Endodermal cell (in vitro differentiated cells): Measurements from ENCODE around the gene ULBP2. TPM values are rescaled to one million over a fixed set of nuclear protein-coding genes. Genes with fewer than 3 reads are reported as not detected.
"Not testable (repeated sequence)": the region's sequence is repeated elsewhere in the genome, so short reads cannot be mapped to it uniquely, and the experiment has no call there.

Experiments used
- DNase-seq: peaks from one replicate; pipeline ENCODE4 v3.0.0-alpha.2; 2017
- H3K27ac ChIP-seq: 2 replicates; pipeline ENCODE4 v1.5.1; 2013; ENCODE audit warnings: mild to moderate bottlenecking, low read depth, low read length, moderate library complexity
- H3K27me3 ChIP-seq: 2 replicates; pipeline ENCODE4 v1.6.1; 2013; ENCODE audit warnings: mild to moderate bottlenecking, low read length, moderate library complexity; ENCODE audit not compliant: insufficient read depth, control insufficient read depth, poor library complexity, severe bottlenecking
- H3K36me3 ChIP-seq: 2 replicates; pipeline ENCODE4 v1.7.0; 2013; ENCODE audit warnings: mild to moderate bottlenecking, low read length, moderate library complexity; ENCODE audit not compliant: control insufficient read depth, insufficient read depth
- H3K4me1 ChIP-seq: one replicate; pipeline ENCODE4 v1.7.0; 2013; ENCODE audit warnings: low read length; ENCODE audit not compliant: control insufficient read depth, insufficient read depth
- H3K4me3 ChIP-seq: 2 replicates; pipeline ENCODE4 v1.5.1; 2013; ENCODE audit warnings: mild to moderate bottlenecking, low read length, moderate library complexity
- H3K9ac ChIP-seq: 2 replicates; pipeline ENCODE4 v1.6.1; 2013; ENCODE audit warnings: mild to moderate bottlenecking, low read length, moderate library complexity; ENCODE audit not compliant: poor library complexity, severe bottlenecking; ENCODE audit errors: extremely low read depth
- H3K9me3 ChIP-seq: 2 replicates; pipeline ENCODE4 v1.6.1; 2013; ENCODE audit warnings: mild to moderate bottlenecking, low read length, moderate library complexity; ENCODE audit not compliant: control insufficient read depth
- H3K27ac Mint-ChIP-seq: 2 replicates; pipeline ENCODE4 v1.8.0; 2020; ENCODE audit warnings: mixed read lengths
- H3K27me3 Mint-ChIP-seq: 2 replicates; pipeline ENCODE4 v1.8.0; 2021; ENCODE audit warnings: mild to moderate bottlenecking, mixed read lengths; ENCODE audit not compliant: insufficient read depth
- H3K36me3 Mint-ChIP-seq: 2 replicates; pipeline ENCODE4 v1.8.0; 2020; ENCODE audit warnings: low read depth, mixed read lengths
- H3K4me1 Mint-ChIP-seq: 2 replicates; pipeline ENCODE4 v1.8.0; 2020; ENCODE audit warnings: mixed read lengths
- H3K4me3 Mint-ChIP-seq: 2 replicates; pipeline ENCODE4 v1.8.0; 2020; ENCODE audit warnings: mild to moderate bottlenecking, moderate library complexity, mixed read lengths
- H3K9me3 Mint-ChIP-seq: 2 replicates; pipeline ENCODE4 v1.8.0; 2020; ENCODE audit warnings: mild to moderate bottlenecking, mixed read lengths
- WGBS, 2 experiments: methylation state at CpG; one replicate each; pipeline versions ENCODE4 v1.1.5 to v1.1.7; 2013; ENCODE audit warnings: missing lambda C conversion rate in 2 of 2, mixed read lengths in 1 of 2; ENCODE audit not compliant: insufficient coverage in 1 of 2, insufficient read length in 1 of 2; 5-methylcytosine and 5-hydroxymethylcytosine counted together
- total RNA-seq, 2 donors: library from RNA; stranded (reverse); fragmentation: NEBNext Ultra II Directional in 1 of 2; extraction: Animal tissue kit (Norgen Biotek cat#: 25700) in 1 of 2; gene quantifications; 2 replicates in 1 of 2; 3 replicates in 1 of 2; pipeline ENCODE4 v1.2.1, GENCODE V29; 2021
- TF ChIP-seq, protein P1 (sequence below): fragments of 200-600 bp; sonication (generic); conservative IDR thresholded peaks from 2 replicates; pipeline ENCODE4 v1.5.0; 2021; ENCODE audit warnings: antibody characterized with exemption, mild to moderate bottlenecking

ULBP2 gene
- total RNA-seq, 2 donors from 2014 or later: 0.20 TPM; not detected in 1

- Histone ChIP-seq H3K4me3 (no peak overlapping the region), H3K27ac (no peak overlapping the region), H3K9ac (no peak overlapping the region), H3K27me3 (peaks cover 87% of the 10 kb centered on the region), H3K36me3 (no peaks in the 10 kb centered on the region), H3K9me3 (no peaks in the 10 kb centered on the region), H3K4me1 (no peaks in the 10 kb centered on the region)
- Mint-ChIP-seq H3K4me1 (peaks cover 3% of the 10 kb centered on the region), H3K9me3 (no peaks in the 10 kb centered on the region), H3K27ac (no peak overlapping the region), H3K36me3 (no peaks in the 10 kb centered on the region), H3K27me3 (peaks cover 94% of the 10 kb centered on the region), H3K4me3 (no peak overlapping the region)
- peak; percentile 38 for DNase-seq
- TF ChIP-seq, protein P1, sequence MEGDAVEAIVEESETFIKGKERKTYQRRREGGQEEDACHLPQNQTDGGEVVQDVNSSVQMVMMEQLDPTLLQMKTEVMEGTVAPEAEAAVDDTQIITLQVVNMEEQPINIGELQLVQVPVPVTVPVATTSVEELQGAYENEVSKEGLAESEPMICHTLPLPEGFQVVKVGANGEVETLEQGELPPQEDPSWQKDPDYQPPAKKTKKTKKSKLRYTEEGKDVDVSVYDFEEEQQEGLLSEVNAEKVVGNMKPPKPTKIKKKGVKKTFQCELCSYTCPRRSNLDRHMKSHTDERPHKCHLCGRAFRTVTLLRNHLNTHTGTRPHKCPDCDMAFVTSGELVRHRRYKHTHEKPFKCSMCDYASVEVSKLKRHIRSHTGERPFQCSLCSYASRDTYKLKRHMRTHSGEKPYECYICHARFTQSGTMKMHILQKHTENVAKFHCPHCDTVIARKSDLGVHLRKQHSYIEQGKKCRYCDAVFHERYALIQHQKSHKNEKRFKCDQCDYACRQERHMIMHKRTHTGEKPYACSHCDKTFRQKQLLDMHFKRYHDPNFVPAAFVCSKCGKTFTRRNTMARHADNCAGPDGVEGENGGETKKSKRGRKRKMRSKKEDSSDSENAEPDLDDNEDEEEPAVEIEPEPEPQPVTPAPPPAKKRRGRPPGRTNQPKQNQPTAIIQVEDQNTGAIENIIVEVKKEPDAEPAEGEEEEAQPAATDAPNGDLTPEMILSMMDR: no peak
- 29 to 38% methylated on average over 6 of the region's 6 CpGs for WGBS, 2 experiments
Measured at GRCh38 chr6:149940672-149940982, 1.2 kb upstream of the ULBP2 start.

DNA sequence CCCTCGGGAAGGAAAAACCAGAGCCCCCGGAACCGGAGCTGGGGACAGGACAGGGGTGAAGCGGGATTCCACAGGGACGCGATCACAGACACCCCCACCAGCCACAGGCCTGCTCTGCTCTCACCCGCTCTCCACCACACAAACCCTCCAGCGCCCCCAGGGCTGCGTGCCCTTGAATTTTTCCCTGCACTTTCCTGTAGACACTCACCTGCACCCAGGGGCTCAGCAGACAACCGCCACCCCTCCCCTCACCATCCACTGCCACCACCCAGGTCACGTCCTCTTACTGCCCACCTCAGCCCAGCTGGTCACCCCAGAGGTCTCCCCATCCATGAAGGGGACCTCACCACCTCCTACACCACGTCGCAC lies 631 bp downstream of the ULBP2 start:
- H3K4me3 Mint-ChIP-seq: peak overlapping the region; percentile 70
- H3K36me3 Mint-ChIP-seq: no peaks in the 10 kb centered on the region
- WGBS, 2 experiments: 13 to 17% methylated on average over 6 to 13 of the region's 13 CpGs
- DNase-seq: no peak
- Histone ChIP-seq H3K9ac (no peak overlapping the region), H3K4me1 (no peaks in the 10 kb centered on the region), H3K9me3 (no peaks in the 10 kb centered on the region), H3K36me3 (no peaks in the 10 kb centered on the region), H3K27ac (no peak overlapping the region), H3K27me3 (peaks cover 79% of the 10 kb centered on the region), H3K4me3 (peak overlapping the region; percentile 84)
- H3K27ac Mint-ChIP-seq: no peak overlapping the region
- H3K4me1 Mint-ChIP-seq: peaks cover 3% of the 10 kb centered on the region
- peaks cover 88% of the 10 kb centered on the region for H3K27me3 Mint-ChIP-seq
- TF ChIP-seq, protein P1: no peak
- H3K9me3 Mint-ChIP-seq: no peaks in the 10 kb centered on the region

GRCh38 chr6:149943321-149943720 lies 1.5 kb downstream of the ULBP2 start:
- not testable (repeated sequence) for H3K27ac Mint-ChIP-seq, H3K4me3 ChIP-seq, H3K27ac ChIP-seq, H3K4me3 Mint-ChIP-seq, H3K9me3 Mint-ChIP-seq, H3K9me3 ChIP-seq, H3K4me1 Mint-ChIP-seq, H3K4me1 ChIP-seq, H3K36me3 Mint-ChIP-seq, H3K36me3 ChIP-seq, H3K9ac ChIP-seq
- DNase-seq: peak; percentile 37
- H3K27me3 Mint-ChIP-seq: peaks cover 86% of the 10 kb centered on the region
- WGBS, 2 experiments: 76 to 81% methylated on average over 4 to 5 of the region's 5 CpGs
- H3K27me3 ChIP-seq: peaks cover 76% of the 10 kb centered on the region

GRCh38 chr6:149945276-149945675 lies 3.5 kb downstream of the ULBP2 start:
- H3K27me3 ChIP-seq: peaks cover 76% of the 10 kb centered on the region
- 88 to 90% methylated on average over 2 to 3 of the region's 6 CpGs for WGBS, 2 experiments
- not testable (repeated sequence) for H3K36me3 ChIP-seq, H3K9ac ChIP-seq, H3K4me3 ChIP-seq, H3K4me1 ChIP-seq, H3K9me3 ChIP-seq, H3K27ac ChIP-seq, H3K36me3 Mint-ChIP-seq, H3K4me1 Mint-ChIP-seq, H3K9me3 Mint-ChIP-seq, H3K27ac Mint-ChIP-seq, H3K4me3 Mint-ChIP-seq
- peaks cover 85% of the 10 kb centered on the region for H3K27me3 Mint-ChIP-seq
- DNase-seq: peak; percentile 4

- H3K27ac ChIP-seq, H3K9me3 ChIP-seq, H3K27ac Mint-ChIP-seq, H3K4me1 Mint-ChIP-seq, H3K36me3 ChIP-seq, H3K4me3 ChIP-seq, H3K4me3 Mint-ChIP-seq, H3K36me3 Mint-ChIP-seq, H3K9ac ChIP-seq, H3K4me1 ChIP-seq, H3K9me3 Mint-ChIP-seq: not testable (repeated sequence)
- H3K27me3 Mint-ChIP-seq: peaks cover 85% of the 10 kb centered on the region
- peaks cover 76% of the 10 kb centered on the region for H3K27me3 ChIP-seq
- 60 to 61% methylated on average over 6 to 7 of the region's 7 CpGs for whole genome bisulfite sequencing, 2 experiments
- peak; percentile 14 for DNase-seq
Measured at GRCh38 chr6:149946631-149947030, 4.8 kb downstream of the ULBP2 start.

DNA sequence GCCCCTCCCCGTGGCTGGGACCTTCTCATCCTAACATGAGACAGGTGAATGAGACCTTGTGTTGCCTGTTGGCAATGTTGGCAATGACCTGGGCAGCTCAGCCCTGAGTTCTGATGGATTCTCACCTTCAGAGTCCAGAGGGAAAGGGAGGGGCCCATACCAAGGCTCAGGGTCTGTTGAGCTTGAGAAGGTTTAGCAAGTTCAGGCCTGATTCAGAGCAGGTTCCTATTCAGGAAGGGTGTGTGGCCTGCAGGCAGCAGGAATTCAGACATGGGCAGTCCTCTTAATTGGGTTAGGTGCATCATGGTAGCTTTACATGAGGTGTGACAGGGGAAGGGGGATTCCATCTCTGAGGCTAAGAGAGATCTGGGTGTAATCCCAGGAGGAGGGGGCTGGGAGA lies 5.7 kb downstream of the ULBP2 start:
- not testable (repeated sequence) for H3K9me3 ChIP-seq, H3K9ac ChIP-seq, H3K4me3 ChIP-seq, H3K4me1 ChIP-seq, H3K27ac Mint-ChIP-seq, DNase-seq, H3K4me1 Mint-ChIP-seq, H3K36me3 ChIP-seq, H3K9me3 Mint-ChIP-seq, H3K4me3 Mint-ChIP-seq, H3K36me3 Mint-ChIP-seq, H3K27ac ChIP-seq
- peaks cover 76% of the 10 kb centered on the region for H3K27me3 ChIP-seq
- WGBS, 2 experiments: no CpG with 5 or more reads among the region's 1 CpG
- H3K27me3 Mint-ChIP-seq: peaks cover 85% of the 10 kb centered on the region
